HG02642 (cell line): ENCODE data around the gene ATP11B.
A peak's percentile ranks its signal among the peaks of the same experiment; 100 is the strongest.

ENCODE experiments used
- ATAC-seq: cut with Tn5 transposase; IDR thresholded peaks from one replicate; pipeline ENCODE4 v1.9.1; 2021; ENCODE audit warnings: mild to moderate bottlenecking; ENCODE audit not compliant: unreplicated experiment, poor library complexity

The ATP11B gene

DNA sequence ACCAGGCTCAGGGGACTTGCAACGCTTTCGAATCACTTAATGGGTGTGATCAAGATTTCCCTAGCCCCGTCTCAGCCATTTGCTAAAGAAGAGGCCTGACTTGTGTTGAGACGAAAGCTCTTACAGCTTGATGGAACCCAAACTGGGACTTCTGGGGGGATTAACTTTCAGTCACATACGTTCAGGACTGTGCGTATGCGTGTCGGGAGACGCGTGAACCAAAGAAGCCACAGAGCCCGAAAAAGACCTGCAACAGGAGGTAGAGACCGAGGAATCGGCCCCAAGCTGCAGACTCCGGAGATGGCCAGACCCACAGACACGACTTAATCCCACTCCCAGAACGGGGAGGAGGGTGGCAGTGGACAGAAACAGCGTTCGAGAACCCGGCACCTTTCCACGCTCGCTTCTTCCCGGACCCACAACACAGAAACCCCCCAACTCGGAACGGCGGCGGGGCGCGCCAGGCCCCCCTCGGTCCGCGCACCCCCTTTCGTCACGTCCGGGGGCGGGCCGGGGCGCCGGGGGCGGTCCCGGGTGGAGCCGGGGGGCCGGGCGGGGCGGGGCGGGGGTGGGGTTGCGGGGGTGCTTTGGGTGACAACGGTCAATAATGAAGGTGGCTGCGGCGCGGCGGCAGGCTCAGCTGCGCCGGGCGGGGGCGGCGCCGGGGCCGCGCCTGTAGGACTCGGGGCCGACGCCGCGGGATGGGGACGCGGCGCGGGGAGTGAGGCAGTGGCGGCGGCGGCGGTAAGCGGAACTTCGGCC, at the start of gene ATP11B:
TSS of gene ATP11B (plus strand) at position 604 of the 762 bp plus-strand sequence. CDS start 256 bp downstream, outside the sequence.
- peak; percentile 78 for ATAC-seq

DNA sequence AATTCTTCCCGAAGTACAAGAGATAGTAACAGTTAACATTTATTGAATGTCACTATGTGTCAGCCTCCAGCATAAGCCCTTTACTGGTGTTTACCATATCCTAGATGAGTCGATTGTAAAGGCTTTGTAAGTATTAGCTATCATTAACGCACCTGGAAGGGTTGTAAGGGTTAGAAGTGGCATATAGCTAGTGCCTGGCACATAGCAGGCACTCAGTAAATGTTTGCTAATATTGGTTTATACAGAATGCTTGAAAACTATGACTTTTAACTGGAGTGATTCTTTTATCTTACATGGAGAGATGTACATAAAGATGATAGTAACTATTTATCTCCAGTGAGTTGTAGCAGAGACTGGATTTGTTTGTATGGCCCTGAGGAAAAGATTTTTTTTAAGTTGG, 46.3 kb upstream of the ATP11B start:
- no peak for ATAC-seq

DNA sequence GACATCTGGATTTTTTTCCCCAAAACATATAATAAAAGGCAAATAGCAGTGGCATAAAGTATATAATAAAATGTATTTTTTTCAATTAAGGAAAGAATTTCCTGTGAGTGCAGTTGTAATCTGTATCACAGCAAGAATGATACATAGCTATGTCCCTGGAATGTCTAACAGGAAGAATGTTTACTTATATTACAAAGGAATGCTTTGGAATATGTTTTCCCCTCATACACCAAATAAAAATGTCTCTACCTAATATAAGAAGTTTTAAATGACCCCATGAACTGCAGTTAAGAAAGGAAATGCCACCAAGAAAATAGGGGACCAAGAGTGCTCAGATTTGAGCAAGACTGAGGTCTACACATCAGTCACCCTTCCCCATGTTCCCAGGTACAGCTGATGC, 38.0 kb upstream of the ATP11B start:
- no peak for ATAC-seq

- no peak for ATAC-seq
Observed at GRCh38 chr3:182755712-182756111, 37.6 kb upstream of the ATP11B start.

- ATAC-seq = no peak
Observed at GRCh38 chr3:182760576-182761164, 32.6 kb upstream of the ATP11B start.

- no peak for ATAC-seq
Observed at GRCh38 chr3:182763896-182764295, 29.4 kb upstream of the ATP11B start.

- no peak for ATAC-seq
Observed at GRCh38 chr3:182765287-182765686, 28.0 kb upstream of the ATP11B start.

GRCh38 chr3:182766099-182766498, 27.2 kb upstream of the ATP11B start:
- no peak for ATAC-seq

DNA sequence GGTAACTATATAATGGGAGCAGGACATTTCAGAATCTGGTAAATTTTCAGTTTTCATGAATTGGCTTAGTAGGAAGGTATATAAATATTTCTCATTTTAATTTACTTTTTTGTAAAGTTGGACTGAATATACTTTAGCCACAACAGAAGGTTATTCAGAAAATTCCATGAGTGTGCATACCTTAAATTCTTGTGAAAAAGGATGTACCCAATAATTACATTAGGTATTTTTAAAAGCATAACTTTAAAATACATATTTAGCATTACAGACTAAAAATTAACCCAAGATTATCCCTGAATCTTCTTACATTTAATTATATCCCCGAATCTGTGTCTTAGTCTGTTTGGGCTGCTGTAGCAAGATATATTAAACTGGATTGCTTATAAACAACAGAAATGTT, 24.9 kb upstream of the ATP11B start:
- no peak for ATAC-seq

- no peak for ATAC-seq
Observed at GRCh38 chr3:182769673-182770072, 23.6 kb upstream of the ATP11B start.

DNA sequence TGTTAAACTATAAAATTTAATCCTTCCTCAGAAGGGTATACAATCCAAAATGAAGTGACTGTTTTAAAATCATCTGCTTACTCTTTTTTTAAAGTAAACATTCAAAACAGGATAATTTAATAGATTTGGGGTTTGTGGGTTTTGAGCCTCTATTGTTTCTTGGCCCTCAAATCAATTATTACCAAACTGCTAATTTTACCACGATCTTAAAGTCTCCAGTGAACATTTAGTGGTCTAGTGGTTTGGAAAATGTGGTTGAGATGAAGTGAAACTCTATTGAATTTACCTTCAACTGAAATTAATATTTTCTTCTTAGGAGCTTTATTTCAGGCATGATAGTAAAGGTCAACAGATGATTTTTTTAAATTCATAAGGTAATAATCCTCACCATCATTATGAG, 11.2 kb upstream of the ATP11B start:
- no peak for ATAC-seq

DNA sequence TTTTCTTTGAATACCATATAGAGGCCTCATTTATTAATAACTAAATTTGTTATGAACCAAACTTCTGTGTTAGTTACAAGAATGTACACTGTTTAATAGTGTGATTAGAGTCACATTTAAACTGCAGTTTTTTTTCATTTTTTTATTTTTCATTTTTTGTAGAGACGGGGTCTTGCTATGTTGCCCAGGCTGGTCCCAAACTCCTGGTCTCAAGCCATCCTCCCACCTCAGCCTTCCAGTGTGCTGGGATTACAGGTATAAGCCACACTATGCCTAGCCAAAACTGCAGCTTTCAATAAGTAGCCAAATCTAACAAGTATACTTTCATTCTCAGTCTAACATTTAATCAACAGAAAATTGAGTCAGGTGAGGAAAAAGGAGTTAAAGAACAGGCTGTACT, 10.2 kb upstream of the ATP11B start:
- ATAC-seq = no peak

- no peak for ATAC-seq
Observed at GRCh38 chr3:182784542-182784941, 8.8 kb upstream of the ATP11B start.

DNA sequence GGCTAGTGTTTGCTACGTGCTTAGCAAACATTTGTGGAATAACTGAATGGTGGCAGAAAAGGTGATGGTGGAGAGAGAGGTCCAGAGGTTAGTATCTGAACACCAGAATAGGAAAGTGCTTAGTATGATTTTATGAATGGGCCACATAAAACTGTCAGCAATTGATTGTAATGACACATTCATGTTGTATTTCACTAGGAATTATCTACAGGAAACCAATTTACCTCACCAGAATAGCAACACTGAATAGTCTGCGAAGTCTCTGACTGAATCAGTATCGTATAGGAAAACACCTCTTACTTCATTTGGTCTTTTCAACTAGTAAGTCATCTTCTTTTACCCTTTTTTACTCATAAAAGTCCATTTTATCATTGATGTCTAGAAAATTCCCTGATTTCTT, 8.2 kb upstream of the ATP11B start:
- no peak for ATAC-seq

DNA sequence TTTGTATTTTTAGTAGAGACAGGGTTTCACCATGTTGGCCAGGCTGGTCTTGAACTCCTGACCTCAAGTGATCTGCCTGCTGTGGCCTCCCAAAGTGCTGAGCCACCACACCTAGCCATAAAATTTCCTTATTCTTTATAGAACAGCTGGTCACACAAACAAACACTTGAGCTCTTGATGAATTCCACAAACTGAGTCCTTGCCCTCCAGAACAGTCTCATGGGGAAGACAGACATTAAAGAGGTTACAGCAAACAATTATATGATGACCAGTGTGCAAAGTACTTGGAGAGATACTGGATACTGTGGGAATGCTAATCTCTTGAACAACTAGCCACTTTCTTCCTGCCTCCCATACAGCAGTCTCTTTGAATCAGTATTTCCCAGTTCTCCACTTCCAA, 7.5 kb upstream of the ATP11B start:
- no peak for ATAC-seq

GRCh38 chr3:182786564-182787196, 6.6 kb upstream of the ATP11B start:
- no peak for ATAC-seq

DNA sequence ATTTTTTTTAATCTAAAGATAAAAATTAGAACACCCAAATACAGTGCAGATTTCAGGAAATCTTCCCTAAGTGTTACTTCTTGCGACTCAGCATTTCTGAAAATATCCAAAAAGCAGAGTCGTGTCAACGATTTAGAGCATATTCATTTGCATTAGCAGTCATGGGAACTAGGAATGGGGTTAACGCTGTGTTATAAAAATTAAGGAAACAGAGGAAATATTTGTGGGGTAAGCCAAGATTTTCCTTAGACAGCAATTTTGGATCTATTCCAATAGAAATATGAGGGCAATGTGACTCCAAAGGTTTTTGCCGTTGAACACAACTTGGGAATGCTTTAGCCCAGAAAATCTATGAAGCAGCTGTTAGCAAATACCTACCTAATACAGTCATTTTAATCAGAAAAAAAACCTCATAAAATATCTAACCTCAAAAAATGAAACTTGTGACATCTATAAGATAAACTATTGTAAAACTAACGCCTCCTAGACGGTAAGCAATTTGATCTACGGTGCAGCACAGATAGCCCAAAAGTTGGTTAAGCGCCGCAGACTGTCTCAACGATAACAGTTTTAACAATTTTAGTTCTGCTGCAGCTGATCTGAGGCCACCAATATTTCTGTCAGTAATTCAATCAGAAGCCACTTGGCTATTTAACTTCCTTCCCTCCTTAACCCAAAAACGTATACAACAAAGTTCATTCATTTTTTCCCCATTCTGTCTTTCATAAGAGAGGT, 5.8 kb upstream of the ATP11B start:
- ATAC-seq = no peak

DNA sequence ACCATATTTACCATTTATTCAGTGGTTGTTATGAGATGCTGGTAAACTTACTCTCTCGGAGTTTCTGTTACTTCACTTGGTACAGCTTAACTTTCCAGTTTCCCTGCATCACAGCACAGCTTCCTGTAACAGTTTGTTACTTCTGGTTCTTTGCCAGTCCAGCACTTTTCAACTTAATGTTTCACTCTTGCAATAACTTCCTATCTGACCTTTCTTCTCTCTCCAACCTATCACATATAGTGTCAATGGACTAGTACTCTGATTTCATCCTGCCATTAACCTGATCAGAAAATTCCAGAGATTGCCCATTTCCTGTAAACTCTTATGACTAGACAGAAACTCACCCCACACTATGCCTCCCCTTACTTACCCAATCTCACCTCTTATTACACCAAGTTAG, 3.9 kb upstream of the ATP11B start:
- no peak for ATAC-seq

GRCh38 chr3:182790612-182791011, 2.7 kb upstream of the ATP11B start:
- ATAC-seq = no peak

DNA sequence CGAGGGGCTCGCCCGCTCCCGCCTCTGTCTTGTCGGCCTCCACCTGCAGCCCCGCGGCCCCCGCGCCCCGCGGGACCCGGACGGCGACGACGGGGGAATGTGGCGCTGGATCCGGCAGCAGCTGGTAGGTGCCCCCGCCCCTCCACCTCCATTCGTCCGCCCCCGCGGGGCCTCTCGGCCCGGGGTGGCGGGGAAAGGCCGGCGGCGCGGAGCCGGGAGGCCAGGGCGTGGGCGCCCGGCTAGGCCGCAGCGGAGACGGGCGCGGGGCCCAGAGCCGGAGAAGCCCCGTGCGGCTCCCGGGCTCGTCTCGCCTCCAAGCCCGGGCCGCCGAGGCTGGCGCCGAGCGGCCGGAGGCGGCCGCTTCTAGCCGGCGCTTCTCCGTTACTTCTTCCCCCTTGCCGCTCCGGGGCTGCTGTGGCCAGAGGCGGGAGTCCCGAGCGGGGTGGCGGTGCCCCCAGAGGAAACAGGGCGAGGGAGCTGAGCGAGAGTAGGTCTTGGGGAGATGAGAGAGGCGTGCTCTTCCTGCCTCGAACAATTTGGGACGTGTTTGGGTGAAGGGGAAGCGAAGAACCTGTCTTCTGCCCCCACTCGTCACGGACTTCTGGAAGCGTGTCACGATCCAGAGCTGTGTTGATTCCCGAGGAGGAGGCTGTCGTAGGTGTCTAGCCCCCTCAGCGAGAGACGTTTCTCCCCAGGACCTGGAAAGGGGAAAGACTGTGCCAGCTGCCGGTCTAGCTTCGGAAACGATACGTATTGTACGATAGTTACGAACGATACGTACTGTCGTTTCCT, 555 bp downstream of the ATP11B start:
- ATAC-seq = peak; percentile 44
